NCI-H1436 treated with DMSO at 0.1 percent for 48 hours (cell line): ENCODE data around the gene SPATA33.
"Not testable (repeated sequence)": the region's sequence is repeated elsewhere in the genome, so short reads cannot be mapped to it uniquely, and the experiment has no call there.

ENCODE experiments used
- DNase-seq: peaks from one replicate; lab custom pipeline; 2025; lab: John Stamatoyannopoulos, UW

The SPATA33 gene

GRCh38 chr16:89629827-89630610 lies 27.6 kb upstream of the SPATA33 start:
- no peak for DNase-seq

GRCh38 chr16:89633064-89633631 lies 24.5 kb upstream of the SPATA33 start:
- no peak for DNase-seq

DNA sequence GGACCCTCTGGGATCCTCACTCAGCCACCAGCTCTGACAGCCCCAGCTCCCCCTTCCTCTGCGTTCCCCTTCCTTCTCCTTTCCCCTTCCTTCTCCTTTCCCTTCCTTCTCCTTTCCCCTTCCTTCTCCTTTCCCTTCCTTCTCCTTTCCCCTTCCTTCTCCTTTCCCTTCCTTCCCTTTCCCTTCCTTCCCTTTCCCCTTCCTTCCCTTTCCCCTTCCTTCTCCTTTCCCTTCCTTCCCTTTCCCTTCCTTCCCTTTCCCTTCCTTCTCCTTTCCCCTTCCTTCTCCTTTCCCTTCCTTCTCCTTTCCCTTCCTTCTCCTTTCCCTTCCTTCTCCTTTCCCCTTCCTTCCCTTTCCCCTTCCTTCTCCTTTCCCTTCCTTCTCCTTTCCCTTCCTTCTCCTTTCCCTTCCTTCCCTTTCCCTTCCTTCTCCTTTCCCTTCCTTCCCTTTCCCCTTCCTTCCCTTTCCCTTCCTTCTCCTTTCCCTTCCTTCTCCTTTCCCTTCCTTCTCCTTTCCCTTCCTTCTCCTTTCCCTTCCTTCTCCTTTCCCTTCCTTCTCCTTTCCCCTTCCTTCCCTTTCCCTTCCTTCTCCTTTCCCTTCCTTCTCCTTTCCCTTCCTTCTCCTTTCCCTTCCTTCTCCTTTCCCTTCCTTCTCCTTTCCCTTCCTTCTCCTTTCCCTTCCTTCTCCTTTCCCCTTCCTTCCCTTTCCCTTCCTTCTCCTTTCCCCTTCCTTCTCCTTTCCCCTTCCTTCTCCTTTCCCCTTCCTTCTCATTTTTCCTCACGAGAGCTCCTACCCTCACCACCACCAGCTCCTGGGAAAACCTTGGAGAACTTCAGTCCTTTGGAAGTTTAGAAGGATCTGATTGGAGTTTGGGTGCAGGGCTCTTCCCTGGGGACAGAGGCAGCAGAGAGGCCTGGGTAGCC lies 22.9 kb upstream of the SPATA33 start:
- DNase-seq: not testable (repeated sequence)

DNA sequence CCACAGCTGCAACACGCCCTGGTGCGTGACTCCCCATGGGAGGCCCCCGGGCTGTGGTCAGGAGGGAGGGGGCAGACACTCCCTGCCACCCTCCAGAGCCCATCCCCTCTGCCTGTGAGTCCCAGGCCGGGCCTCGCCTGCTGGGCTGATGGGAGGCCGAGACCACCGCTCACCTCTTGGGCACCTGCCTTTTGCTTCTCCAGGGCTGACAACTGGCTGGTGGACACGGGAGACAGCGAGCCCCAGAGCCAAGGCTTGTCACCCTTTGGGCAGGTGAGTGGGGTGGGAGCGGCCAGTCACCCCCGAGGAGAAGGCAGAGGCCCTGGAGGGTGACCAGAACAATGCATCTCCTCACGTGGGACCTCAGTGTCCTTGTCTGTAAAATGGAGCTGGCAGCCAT lies 21.0 kb upstream of the SPATA33 start:
- no peak for DNase-seq

- no peak for DNase-seq
These were observed 20.3 kb upstream of the SPATA33 start for GRCh38 chr16:89637379-89637778.

DNA sequence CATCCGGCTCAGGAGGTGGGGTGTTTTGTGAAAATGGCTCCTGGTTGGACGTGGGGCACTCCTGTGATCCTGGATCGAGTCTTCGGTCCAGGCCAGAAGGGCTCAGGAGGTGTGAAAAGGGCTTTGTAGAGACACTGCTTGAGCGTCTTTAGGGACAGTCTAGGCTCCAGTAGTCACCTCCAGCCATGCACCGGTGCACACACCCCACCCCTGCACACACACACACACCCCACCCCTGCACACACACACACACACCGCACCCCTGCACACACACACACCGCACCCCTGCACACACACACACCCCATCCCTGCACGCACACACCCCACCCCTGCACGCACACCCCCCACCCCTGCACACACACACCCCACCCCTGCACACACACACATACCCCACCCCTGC lies 19.2 kb upstream of the SPATA33 start:
- DNase-seq: no peak

DNA sequence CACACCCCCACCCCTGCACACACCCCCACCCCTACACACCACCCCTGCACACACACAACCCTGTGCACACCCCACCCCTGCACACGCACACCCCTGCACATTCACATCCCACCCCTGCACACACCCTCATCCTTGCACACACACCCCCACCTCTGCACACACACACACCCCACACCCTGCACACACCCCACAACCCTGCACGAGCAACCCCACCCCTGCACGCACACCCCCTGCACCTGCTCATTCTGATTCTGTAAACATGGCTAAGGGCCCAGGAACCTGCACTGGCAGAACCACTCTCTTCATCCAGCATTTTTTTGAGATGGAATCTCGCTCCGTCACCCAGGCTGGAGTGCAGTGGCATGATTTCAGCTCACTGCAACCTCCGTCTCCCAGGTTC lies 18.3 kb upstream of the SPATA33 start:
- DNase-seq: no peak

DNA sequence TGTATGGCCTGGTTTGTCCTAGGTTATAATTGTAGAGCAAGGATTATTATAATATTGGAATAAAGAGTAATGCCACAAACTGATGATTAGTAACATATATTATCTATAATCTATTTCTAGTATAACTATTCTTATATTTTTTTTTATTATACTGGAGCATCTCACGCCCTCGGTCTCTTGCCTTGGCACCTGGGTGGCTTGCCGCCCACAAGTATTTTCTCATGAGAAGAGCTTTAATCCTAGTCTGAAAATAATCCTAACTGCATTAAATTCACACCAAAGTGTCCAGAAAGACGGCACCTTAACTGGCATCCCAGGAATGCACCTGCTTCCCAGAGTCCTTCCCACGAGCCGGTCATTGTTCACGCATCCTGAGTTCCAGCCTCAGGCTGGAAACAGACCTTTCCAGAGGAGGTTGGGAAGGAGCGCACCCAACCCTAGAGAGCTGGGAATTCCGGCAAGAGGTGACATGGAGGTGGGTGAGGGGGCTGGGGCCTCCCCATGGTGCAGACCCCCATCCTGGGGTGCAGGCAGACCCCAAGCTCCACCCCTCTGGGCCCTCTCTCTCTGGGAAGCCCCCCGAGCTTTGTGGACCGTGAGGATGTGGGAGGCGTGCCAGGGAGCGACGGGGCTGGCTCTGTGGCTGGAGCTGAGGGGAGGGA lies 16.0 kb upstream of the SPATA33 start:
- DNase-seq: no peak

GRCh38 chr16:89642574-89642973 lies 15.1 kb upstream of the SPATA33 start:
- no peak for DNase-seq

DNA sequence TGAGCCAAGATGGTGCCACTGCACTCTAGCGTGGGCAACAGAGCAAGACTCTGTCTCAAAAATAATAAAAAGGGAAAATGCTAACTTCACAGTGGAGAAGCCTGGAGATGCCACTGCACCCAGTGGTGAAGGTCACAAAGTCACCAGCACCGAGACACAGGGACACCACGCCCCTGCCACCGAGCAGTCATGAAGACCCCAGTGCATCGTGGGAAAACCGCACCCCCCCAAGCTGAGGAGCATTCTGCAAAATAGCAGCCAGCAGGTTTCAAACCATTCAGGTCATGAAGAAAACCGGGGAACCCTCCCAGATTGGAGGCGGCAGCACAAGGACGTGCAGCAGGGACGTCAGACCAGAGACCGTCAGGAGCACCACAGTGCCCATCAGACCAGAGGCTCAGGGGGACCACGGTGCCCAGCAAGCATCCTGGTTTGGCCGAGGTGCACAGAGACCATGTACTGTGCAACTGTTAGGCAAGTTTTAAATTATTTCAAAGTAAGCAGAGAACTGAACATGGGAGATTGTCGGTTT lies 13.8 kb upstream of the SPATA33 start:
- no peak for DNase-seq

GRCh38 chr16:89645122-89645521 lies 12.5 kb upstream of the SPATA33 start:
- DNase-seq: no peak

- DNase-seq: no peak
These were observed 11.4 kb upstream of the SPATA33 start for GRCh38 chr16:89646270-89646669.

DNA sequence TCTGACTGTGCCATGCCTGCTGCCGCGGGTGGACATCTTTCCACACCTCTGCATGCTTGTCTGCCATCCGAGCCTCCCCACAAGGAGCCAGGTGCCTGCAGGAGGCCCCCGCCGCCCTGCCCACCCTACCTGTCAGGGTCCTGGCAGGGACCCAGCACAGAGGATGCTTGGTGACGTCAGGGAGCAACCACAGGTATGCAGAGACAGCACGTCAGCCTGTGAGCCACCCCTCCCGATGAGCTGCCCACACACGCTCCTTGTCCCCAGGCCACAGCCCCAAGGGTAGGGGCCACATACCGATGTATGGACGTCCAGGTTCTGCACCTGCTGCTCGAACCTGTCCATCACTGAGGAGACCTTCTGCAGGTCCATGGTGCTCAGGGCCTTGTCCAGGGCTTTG lies 10.7 kb upstream of the SPATA33 start:
- no peak for DNase-seq

- no peak for DNase-seq
These were observed 6.1 kb upstream of the SPATA33 start for GRCh38 chr16:89651584-89651983.

DNA sequence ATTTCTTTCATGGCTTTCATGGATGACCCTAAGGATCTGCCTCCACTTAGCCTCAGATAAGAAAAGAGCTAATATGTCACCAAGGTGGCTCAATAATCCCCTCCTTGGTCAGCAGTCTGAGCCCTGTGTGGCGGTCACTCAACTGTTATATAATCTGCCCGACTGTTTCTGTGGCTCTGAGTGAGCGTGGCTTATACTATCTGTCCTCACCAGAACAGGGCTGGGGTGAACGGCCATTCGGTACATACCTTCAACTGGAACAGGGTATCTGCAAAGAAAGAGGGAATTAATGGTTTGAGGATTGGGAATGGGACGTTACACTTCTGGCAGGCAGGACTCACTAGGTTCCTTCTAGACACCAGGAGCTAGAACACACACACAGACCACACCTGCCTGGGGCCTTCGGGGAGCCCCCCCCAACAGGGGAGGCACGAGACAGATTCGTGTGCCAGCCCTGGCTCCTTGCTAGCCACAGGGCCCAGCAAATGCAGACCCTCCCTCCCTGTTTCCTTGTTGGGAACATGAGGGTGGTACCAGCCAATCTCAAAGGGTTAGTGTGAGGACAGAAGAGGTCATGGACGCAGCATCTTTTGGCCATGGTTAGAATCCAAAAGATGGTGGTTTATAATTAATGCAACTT lies 3.9 kb upstream of the SPATA33 start:
- DNase-seq: no peak

GRCh38 chr16:89655062-89655643 lies 2.5 kb upstream of the SPATA33 start:
- DNase-seq: no peak

DNA sequence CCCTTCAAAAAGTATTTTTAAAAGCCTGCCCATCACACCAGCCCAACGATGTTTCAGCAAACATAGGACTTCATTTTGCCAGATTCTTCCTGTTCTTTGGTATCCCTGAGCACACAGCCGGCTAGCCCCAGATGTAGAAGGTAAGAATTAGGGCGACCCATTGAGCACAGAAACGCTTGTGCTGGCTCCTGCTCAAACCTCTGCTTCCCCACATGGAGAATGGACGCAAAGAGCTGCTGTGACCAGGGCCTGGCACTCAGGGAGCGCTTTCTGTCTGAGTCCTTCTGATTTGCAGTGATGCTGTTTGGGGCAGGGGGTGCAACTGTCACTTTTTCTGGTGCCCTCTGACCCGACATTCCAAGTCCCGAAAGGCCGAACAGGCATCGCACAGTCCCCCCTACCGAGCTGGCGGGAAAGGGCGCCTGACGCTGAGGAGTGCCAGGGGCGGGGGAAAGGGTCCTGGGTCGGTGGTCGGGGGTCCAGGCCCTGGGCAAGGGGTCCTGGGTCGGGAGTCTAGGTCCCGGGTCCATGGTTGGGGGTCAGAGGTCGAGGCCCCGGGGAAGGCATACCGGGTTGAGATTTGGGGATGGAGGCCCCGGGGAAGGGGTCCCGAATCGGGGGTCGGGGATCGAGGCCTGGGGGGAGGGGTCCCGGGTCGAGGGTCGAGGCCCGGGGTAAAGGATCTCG lies 1.1 kb upstream of the SPATA33 start:
- DNase-seq: no peak

DNA sequence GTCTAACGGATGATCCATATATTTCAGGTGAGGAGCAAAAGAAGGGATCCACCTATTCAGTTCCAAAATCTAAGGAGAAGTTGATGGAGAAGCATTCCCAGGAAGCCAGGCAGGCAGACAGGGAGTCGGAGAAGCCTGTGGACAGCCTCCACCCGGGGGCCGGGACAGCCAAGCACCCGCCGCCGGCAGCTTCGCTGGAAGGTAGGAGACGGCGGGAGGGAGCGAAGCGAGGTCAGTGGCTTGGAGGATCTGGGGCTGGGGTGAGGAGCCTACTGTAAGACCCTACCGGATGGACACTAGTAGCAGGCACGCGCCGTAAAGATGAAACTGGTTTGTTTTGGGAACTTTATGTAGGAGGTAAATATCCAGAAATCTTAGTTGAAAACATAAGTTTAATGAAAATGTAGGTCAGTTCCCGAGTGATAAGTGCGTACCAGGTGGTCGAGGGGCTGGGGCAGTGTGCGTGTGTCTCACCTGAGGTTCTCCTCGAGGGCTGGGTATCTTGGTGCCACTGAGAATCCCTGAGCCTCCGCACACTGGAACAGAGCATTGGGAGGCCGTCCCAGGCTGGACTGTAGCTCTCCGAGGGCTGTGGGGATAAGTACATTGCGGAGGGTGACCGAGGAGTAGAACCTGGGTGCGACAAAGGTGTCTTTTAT lies 714 bp downstream of the SPATA33 start:
- no peak for DNase-seq

GRCh38 chr16:89660146-89660545 lies 2.5 kb downstream of the SPATA33 start:
- DNase-seq: no peak

GRCh38 chr16:89661215-89661614 lies 3.6 kb downstream of the SPATA33 start:
- no peak for DNase-seq
